PC-9 (cell line): ENCODE data around the gene CARS2. TPM values are rescaled to one million over a fixed set of nuclear protein-coding genes. Genes with fewer than 3 reads are reported as not detected.
"Not testable (repeated sequence)": the region's sequence is repeated elsewhere in the genome, so short reads cannot be mapped to it uniquely, and the experiment has no call there.

Experiments used
- BruUV-seq: library from RNA; stranded (reverse); fragments of 400-500 nt; replicated peaks from 2 replicates; lab custom pipeline; 2021; lab: Mats Ljungman, UMichigan
- CTCF ChIA-PET: fragments of 300-600 bp; sonication (Branson Sonifier 250); formaldehyde crosslinking; loops from one replicate; lab custom pipeline; 2022; ENCODE audit warnings: antibody characterized with exemption; lab: Charles Lee
- POLR2A ChIA-PET: fragments of 300-600 bp; sonication (Branson Sonifier 250); formaldehyde crosslinking; loops from one replicate; lab custom pipeline; 2022; ENCODE audit warnings: antibody characterized with exemption; ENCODE audit not compliant: unreplicated experiment; lab: Charles Lee
- DNase-seq, 2 experiments: peaks; one replicate each; pipeline versions ENCODE4 v3.0.0 to v3.0.0-alpha.2; 2015 to 2022; ENCODE audit warnings: mixed read lengths in 1 of 2
- H2AFZ ChIP-seq: fragments of 200-600 bp; sonication (generic); 2 replicates; pipeline ENCODE4 v1.8.1; 2017; ENCODE audit warnings: antibody characterized with exemption
- H3F3A ChIP-seq: fragments of 200-600 bp; sonication (generic); 2 replicates; pipeline ENCODE4 v1.8.1; 2017; ENCODE audit warnings: antibody characterized with exemption, mild to moderate bottlenecking, low read depth; ENCODE audit not compliant: insufficient read depth
- H3K27ac ChIP-seq: fragments of 200-600 bp; sonication (generic); 2 replicates; pipeline ENCODE4 v1.6.1; 2016; ENCODE audit warnings: mixed run types
- H3K27me3 ChIP-seq: fragments of 200-600 bp; sonication (generic); 2 replicates; pipeline ENCODE4 v1.6.1; 2016; ENCODE audit warnings: low read depth, mixed run types; ENCODE audit not compliant: insufficient read depth
- H3K36me3 ChIP-seq: fragments of 200-600 bp; sonication (generic); 2 replicates; pipeline ENCODE4 v1.6.1; 2016; ENCODE audit warnings: low read depth, mixed run types
- H3K4me1 ChIP-seq: fragments of 200-600 bp; sonication (generic); replicated peaks from 2 replicates; pipeline ENCODE4 v1.6.1; 2016; ENCODE audit warnings: mixed run types; ENCODE audit not compliant: insufficient read depth
- H3K4me2 ChIP-seq: fragments of 200-600 bp; sonication (generic); 2 replicates; pipeline ENCODE4 v1.6.1; 2017; ENCODE audit warnings: mixed run types
- H3K4me3 ChIP-seq: fragments of 200-600 bp; sonication (generic); 2 replicates; pipeline ENCODE4 v1.6.1; 2016; ENCODE audit warnings: mixed run types
- H3K79me2 ChIP-seq: fragments of 200-600 bp; sonication (generic); 2 replicates; pipeline ENCODE4 v1.6.1; 2017; ENCODE audit warnings: low read depth, mixed run types
- H3K9me2 ChIP-seq: fragments of 200-600 bp; sonication (generic); 2 replicates; pipeline ENCODE4 v1.8.1; 2017; ENCODE audit warnings: mild to moderate bottlenecking; ENCODE audit not compliant: insufficient read depth
- H3K9me3 ChIP-seq: fragments of 200-600 bp; sonication (generic); 2 replicates; pipeline ENCODE4 v1.8.1; 2016; ENCODE audit warnings: low read depth; ENCODE audit not compliant: insufficient read depth
- H4K20me1 ChIP-seq: fragments of 200-600 bp; sonication (generic); 2 replicates; pipeline ENCODE4 v1.8.1; 2017; ENCODE audit not compliant: insufficient read depth
- CTCF ChIP-seq: fragments of 200-600 bp; sonication (generic); conservative IDR thresholded peaks from 2 replicates; pipeline ENCODE4 v1.6.1; 2017; ENCODE audit warnings: mixed run types, antibody characterized with exemption, mild to moderate bottlenecking, moderate library complexity
- EZH2 ChIP-seq: fragments of 200-600 bp; sonication (generic); IDR thresholded peaks from 2 replicates; pipeline ENCODE4 v1.8.0; 2017; ENCODE audit warnings: antibody characterized with exemption, low read depth
- intact Hi-C: fragments of 100-400 bp; cut with micrococcal nuclease; formaldehyde crosslinking; loops from one replicate; pipeline ENCODE4 v1.10.0; 2022; ENCODE audit not compliant: unreplicated experiment
- total RNA-seq: library from RNA; stranded (reverse); gene quantifications from 2 replicates; pipeline ENCODE4 v1.2.3, GENCODE V29; 2021

Gene CARS2
- total RNA-seq, 1 experiment from 2014 or later: 67.0 TPM

- Histone ChIP-seq H2AFZ (no peak overlapping the region), H3K27me3 (no peaks in the 10 kb centered on the region), H3K4me1 (no peaks in the 10 kb centered on the region), H3K4me2 (no peak overlapping the region), H3K79me2 (no peaks in the 10 kb centered on the region), H3K36me3 (no peaks in the 10 kb centered on the region), H3F3A (no peaks in the 10 kb centered on the region), H3K9me2 (no peaks in the 10 kb centered on the region), H4K20me1 (no peaks in the 10 kb centered on the region), H3K27ac (no peak overlapping the region), H3K4me3 (no peak overlapping the region), H3K9me3 (no peaks in the 10 kb centered on the region)
- TF ChIP-seq EZH2: no peak
- TF ChIP-seq CTCF: no peak
- BruUV-seq: no TSS peak
- intact Hi-C loops: no loop called here
- ChIA-PET CTCF (no interaction called here), POLR2A (interaction anchor here (0.7 kb wide), 1 partner anchor 16 kb away, joined by 3 read pairs; no protein-coding TSS in a partner anchor)
- no peak for DNase-seq
These were observed 25.2 kb upstream of the CARS2 start for GRCh38 chr13:110731072-110731471.

GRCh38 chr13:110726726-110727125 lies 20.8 kb upstream of the CARS2 start:
- TF ChIP-seq EZH2: no peak
- no peak for TF ChIP-seq CTCF
- no peak overlapping the region for H3K4me3 ChIP-seq
- BruUV-seq: no TSS peak
- CTCF ChIA-PET: no interaction called here
- H2AFZ ChIP-seq: no peak overlapping the region
- H3K9me3 ChIP-seq: no peaks in the 10 kb centered on the region
- no peaks in the 10 kb centered on the region for H3K36me3 ChIP-seq
- no peak overlapping the region for H3K4me2 ChIP-seq
- POLR2A ChIA-PET: no interaction called here
- no peaks in the 10 kb centered on the region for H4K20me1 ChIP-seq
- H3K27ac ChIP-seq: no peak overlapping the region
- H3F3A ChIP-seq: no peaks in the 10 kb centered on the region
- H3K4me1 ChIP-seq: no peaks in the 10 kb centered on the region
- intact Hi-C loops: no loop called here
- DNase-seq: no peak
- H3K9me2 ChIP-seq: no peaks in the 10 kb centered on the region
- peaks cover 13% of the 10 kb centered on the region for H3K79me2 ChIP-seq
- H3K27me3 ChIP-seq: no peaks in the 10 kb centered on the region

- POLR2A ChIA-PET, H3K4me3 ChIP-seq, H2AFZ ChIP-seq, H3K27ac ChIP-seq, H3K4me2 ChIP-seq, H3F3A ChIP-seq, H3K9me3 ChIP-seq, intact Hi-C loops, H3K36me3 ChIP-seq, CTCF ChIA-PET, H3K4me1 ChIP-seq, H3K9me2 ChIP-seq, BruUV-seq, H3K27me3 ChIP-seq, DNase-seq, H4K20me1 ChIP-seq: not testable (repeated sequence)
- peaks cover 18% of the 10 kb centered on the region for H3K79me2 ChIP-seq
These were observed 20.2 kb upstream of the CARS2 start for GRCh38 chr13:110726153-110726552.

- H3K4me1 ChIP-seq: no peaks in the 10 kb centered on the region
- peaks cover 5% of the 10 kb centered on the region; the same call in 1 of the 2 replicates for H4K20me1 ChIP-seq
- no peak overlapping the region for H3K4me2 ChIP-seq
- BruUV-seq: no TSS peak
- ChIA-PET POLR2A (no interaction called here), CTCF (no interaction called here)
- no peaks in the 10 kb centered on the region for H3K9me3 ChIP-seq
- no peak for TF ChIP-seq EZH2
- TF ChIP-seq CTCF: no peak
- H3K79me2 ChIP-seq: peaks cover 42% of the 10 kb centered on the region
- intact Hi-C loops: no loop called here
- no peaks in the 10 kb centered on the region; the same call in 1 of the 2 replicates for H3K36me3 ChIP-seq
- H3K4me3 ChIP-seq: no peak overlapping the region
- H3K27ac ChIP-seq: no peak overlapping the region
- H2AFZ ChIP-seq: no peak overlapping the region
- no peaks in the 10 kb centered on the region for H3K27me3 ChIP-seq
- no peak for DNase-seq
- H3F3A ChIP-seq: no peaks in the 10 kb centered on the region
- no peaks in the 10 kb centered on the region for H3K9me2 ChIP-seq
These were observed 17.7 kb upstream of the CARS2 start for GRCh38 chr13:110723598-110723997.
